ENCODE results near the gene RAPGEF6.

DNA sequence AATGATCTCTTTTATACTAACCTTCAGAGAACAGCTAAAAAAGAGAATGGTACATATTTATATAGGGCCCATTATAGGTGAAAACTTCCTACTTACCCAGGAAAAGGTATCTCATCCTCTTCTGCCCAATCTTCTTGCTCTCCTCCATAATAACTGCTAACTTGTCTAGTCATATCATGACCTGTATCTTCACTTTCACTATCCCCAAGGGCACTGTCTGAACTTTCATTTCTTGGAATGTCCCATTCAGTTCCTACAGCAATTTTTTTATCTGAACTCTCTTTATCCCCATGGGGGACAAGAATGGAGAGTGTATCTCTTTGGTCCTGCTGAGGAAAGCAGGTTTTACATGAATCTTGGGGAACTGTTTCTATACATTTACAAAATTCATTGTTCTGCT, 36.4 kb upstream of the RAPGEF6 start:
- TF ChIP-seq, protein P1, sequence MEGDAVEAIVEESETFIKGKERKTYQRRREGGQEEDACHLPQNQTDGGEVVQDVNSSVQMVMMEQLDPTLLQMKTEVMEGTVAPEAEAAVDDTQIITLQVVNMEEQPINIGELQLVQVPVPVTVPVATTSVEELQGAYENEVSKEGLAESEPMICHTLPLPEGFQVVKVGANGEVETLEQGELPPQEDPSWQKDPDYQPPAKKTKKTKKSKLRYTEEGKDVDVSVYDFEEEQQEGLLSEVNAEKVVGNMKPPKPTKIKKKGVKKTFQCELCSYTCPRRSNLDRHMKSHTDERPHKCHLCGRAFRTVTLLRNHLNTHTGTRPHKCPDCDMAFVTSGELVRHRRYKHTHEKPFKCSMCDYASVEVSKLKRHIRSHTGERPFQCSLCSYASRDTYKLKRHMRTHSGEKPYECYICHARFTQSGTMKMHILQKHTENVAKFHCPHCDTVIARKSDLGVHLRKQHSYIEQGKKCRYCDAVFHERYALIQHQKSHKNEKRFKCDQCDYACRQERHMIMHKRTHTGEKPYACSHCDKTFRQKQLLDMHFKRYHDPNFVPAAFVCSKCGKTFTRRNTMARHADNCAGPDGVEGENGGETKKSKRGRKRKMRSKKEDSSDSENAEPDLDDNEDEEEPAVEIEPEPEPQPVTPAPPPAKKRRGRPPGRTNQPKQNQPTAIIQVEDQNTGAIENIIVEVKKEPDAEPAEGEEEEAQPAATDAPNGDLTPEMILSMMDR (IDR thresholded peaks at IDR 0.05; ENCODE audit: insufficient read depth, low read length) = no peak
- TF ChIP-seq POLR2AphosphoS5 (IDR thresholded peaks at IDR 0.05; ENCODE audit: low read depth) (no peak), SPI1 (IDR thresholded peaks at IDR 0.05; ENCODE audit: borderline replicate concordance, low read depth) (no peak), GABPA (IDR thresholded peaks at IDR 0.05; ENCODE audit: low read depth) (no peak)
- TF ChIP-seq, protein P2, sequence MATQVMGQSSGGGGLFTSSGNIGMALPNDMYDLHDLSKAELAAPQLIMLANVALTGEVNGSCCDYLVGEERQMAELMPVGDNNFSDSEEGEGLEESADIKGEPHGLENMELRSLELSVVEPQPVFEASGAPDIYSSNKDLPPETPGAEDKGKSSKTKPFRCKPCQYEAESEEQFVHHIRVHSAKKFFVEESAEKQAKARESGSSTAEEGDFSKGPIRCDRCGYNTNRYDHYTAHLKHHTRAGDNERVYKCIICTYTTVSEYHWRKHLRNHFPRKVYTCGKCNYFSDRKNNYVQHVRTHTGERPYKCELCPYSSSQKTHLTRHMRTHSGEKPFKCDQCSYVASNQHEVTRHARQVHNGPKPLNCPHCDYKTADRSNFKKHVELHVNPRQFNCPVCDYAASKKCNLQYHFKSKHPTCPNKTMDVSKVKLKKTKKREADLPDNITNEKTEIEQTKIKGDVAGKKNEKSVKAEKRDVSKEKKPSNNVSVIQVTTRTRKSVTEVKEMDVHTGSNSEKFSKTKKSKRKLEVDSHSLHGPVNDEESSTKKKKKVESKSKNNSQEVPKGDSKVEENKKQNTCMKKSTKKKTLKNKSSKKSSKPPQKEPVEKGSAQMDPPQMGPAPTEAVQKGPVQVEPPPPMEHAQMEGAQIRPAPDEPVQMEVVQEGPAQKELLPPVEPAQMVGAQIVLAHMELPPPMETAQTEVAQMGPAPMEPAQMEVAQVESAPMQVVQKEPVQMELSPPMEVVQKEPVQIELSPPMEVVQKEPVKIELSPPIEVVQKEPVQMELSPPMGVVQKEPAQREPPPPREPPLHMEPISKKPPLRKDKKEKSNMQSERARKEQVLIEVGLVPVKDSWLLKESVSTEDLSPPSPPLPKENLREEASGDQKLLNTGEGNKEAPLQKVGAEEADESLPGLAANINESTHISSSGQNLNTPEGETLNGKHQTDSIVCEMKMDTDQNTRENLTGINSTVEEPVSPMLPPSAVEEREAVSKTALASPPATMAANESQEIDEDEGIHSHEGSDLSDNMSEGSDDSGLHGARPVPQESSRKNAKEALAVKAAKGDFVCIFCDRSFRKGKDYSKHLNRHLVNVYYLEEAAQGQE (IDR thresholded peaks at IDR 0.05; ENCODE audit: insufficient replicate concordance, low read depth) = no peak
